PFSK-1 (cell line): ENCODE data around the gene ST3GAL5.

ENCODE experiments used
- FOXP2 ChIP-seq: optimal IDR thresholded peaks from 2 replicates; pipeline ENCODE3; 2011; ENCODE audit warnings: borderline replicate concordance, control low read depth, inconsistent platforms; ENCODE audit not compliant: insufficient read depth; ENCODE audit errors: extremely low read length, extremely low read depth
- POLR2AphosphoS5 ChIP-seq: IDR thresholded peaks from 2 replicates; pipeline ENCODE4 v1.6.1; 2012; ENCODE audit warnings: low read depth, mild to moderate bottlenecking, control low read depth, low read length, moderate library complexity
- REST ChIP-seq, 2 experiments: IDR thresholded peaks; 2 replicates each; pipeline versions ENCODE4 v1.6.1 to v1.8.0; 2011 to 2012; ENCODE audit warnings: low read depth in 2 of 2, low read length in 2 of 2, control low read depth in 1 of 2, inconsistent platforms in 1 of 2, mild to moderate bottlenecking in 1 of 2, moderate library complexity in 1 of 2; ENCODE audit not compliant: insufficient read depth in 1 of 2
- SIN3A ChIP-seq: IDR thresholded peaks from 2 replicates; pipeline ENCODE4 v1.6.1; 2012; ENCODE audit warnings: mild to moderate bottlenecking, low read length, moderate library complexity, borderline replicate concordance; ENCODE audit not compliant: insufficient read depth
- TAF1 ChIP-seq: IDR thresholded peaks from 2 replicates; pipeline ENCODE4 v1.6.1; 2012; ENCODE audit warnings: low read length, control low read depth, borderline replicate concordance; ENCODE audit not compliant: insufficient read depth

ST3GAL5 gene

GRCh38 chr2:85867121-85867520 lies 21.7 kb downstream of the ST3GAL5 start:
- TF ChIP-seq TAF1 (no peak), POLR2AphosphoS5 (no peak), FOXP2 (no peak)

- TF ChIP-seq FOXP2 = no peak
- TF ChIP-seq POLR2AphosphoS5 = no peak
- no peak for TF ChIP-seq TAF1
- TF ChIP-seq SIN3A = no peak
- no peak for TF ChIP-seq REST (IDR thresholded peaks at IDR 0.05; ENCODE audit: insufficient read depth in 1 of 2, low read depth in 2 of 2, low read length in 2 of 2)
These were observed 22.6 kb downstream of the ST3GAL5 start for GRCh38 chr2:85866165-85866659.

- TF ChIP-seq TAF1 = no peak
- no peak for TF ChIP-seq FOXP2
- TF ChIP-seq SIN3A = no peak
- TF ChIP-seq POLR2AphosphoS5 = no peak
- TF ChIP-seq REST (IDR thresholded peaks at IDR 0.05; ENCODE audit: insufficient read depth in 1 of 2, low read depth in 2 of 2, low read length in 2 of 2) = no peak
These were observed 23.1 kb downstream of the ST3GAL5 start for GRCh38 chr2:85865539-85866164.

GRCh38 chr2:85864654-85865053 lies 24.1 kb downstream of the ST3GAL5 start:
- no peak for TF ChIP-seq POLR2AphosphoS5
- TF ChIP-seq SIN3A = no peak
- TF ChIP-seq FOXP2 = no peak
- no peak for TF ChIP-seq TAF1
- TF ChIP-seq REST (IDR thresholded peaks at IDR 0.05; ENCODE audit: insufficient read depth in 1 of 2, low read depth in 2 of 2, low read length in 2 of 2) = no peak

- no peak for TF ChIP-seq POLR2AphosphoS5
- no peak for TF ChIP-seq TAF1
- no peak for TF ChIP-seq SIN3A
- TF ChIP-seq FOXP2 = no peak
- TF ChIP-seq REST (IDR thresholded peaks at IDR 0.05; ENCODE audit: insufficient read depth in 1 of 2, low read depth in 2 of 2, low read length in 2 of 2) = no peak
These were observed 26.4 kb downstream of the ST3GAL5 start for GRCh38 chr2:85862426-85862825.
